Muscle layer of colon (tissue), 2 donors: ENCODE results near the gene POU5F1.
"Not testable (repeated sequence)": the region's sequence is repeated elsewhere in the genome, so short reads cannot be mapped to it uniquely, and the experiment has no call there.

ENCODE experiments used
- H3K27ac ChIP-seq: one replicate; pipeline ENCODE4 v1.7.0; 2013; ENCODE audit warnings: low read depth, mild to moderate bottlenecking, low read length, moderate library complexity
- H3K27me3 ChIP-seq, 2 donors: one replicate each; pipeline ENCODE4 v1.7.0; 2013; ENCODE audit warnings: low read length in 2 of 2, mild to moderate bottlenecking in 2 of 2; ENCODE audit not compliant: insufficient read depth in 2 of 2, control insufficient read depth in 1 of 2
- H3K36me3 ChIP-seq: one replicate; pipeline ENCODE4 v1.7.0; 2013; ENCODE audit warnings: mild to moderate bottlenecking, low read length; ENCODE audit not compliant: insufficient read depth
- H3K4me1 ChIP-seq: one replicate; pipeline ENCODE4 v1.7.0; 2013; ENCODE audit warnings: mild to moderate bottlenecking, low read length; ENCODE audit not compliant: insufficient read depth
- H3K4me3 ChIP-seq, 2 donors: one replicate each; pipeline ENCODE4 v1.7.0; 2013; ENCODE audit warnings: low read length in 2 of 2, low read depth in 1 of 2, mild to moderate bottlenecking in 1 of 2, moderate library complexity in 1 of 2
- H3K9ac ChIP-seq: one replicate; pipeline ENCODE4 v1.7.0; 2013; ENCODE audit warnings: low read length
- H3K9me3 ChIP-seq: one replicate; pipeline ENCODE4 v1.7.0; 2013; ENCODE audit warnings: mild to moderate bottlenecking, low read length
- donor health status: abdominal sarcoma.
- donor health status: Adenocarcinoma of cecum.

Gene POU5F1

GRCh38 chr6:31172973-31173384 is 2.5 kb upstream of the POU5F1 start:
- Histone ChIP-seq H3K9me3 (no peaks in the 10 kb centered on the region), H3K27ac (no peak overlapping the region), H3K4me3 (no peak overlapping the region), H3K4me1 (no peaks in the 10 kb centered on the region), H3K36me3 (no peaks in the 10 kb centered on the region), H3K9ac (no peak overlapping the region), H3K27me3 (no peaks in the 10 kb centered on the region)

- no peaks in the 10 kb centered on the region for H3K36me3 ChIP-seq
- H3K9ac ChIP-seq: no peak overlapping the region
- H3K4me3 ChIP-seq: no peak overlapping the region
- H3K27me3 ChIP-seq: no peaks in the 10 kb centered on the region
- H3K4me1 ChIP-seq: no peaks in the 10 kb centered on the region
- H3K27ac ChIP-seq: no peak overlapping the region
- H3K9me3 ChIP-seq: no peaks in the 10 kb centered on the region
Measured at GRCh38 chr6:31171931-31172905, 1.7 kb upstream of the POU5F1 start.

GRCh38 chr6:31170987-31171671 is 647 bp upstream of the POU5F1 start:
- H3K9ac ChIP-seq: no peak overlapping the region
- H3K4me3 ChIP-seq: no peak overlapping the region
- no peaks in the 10 kb centered on the region for H3K4me1 ChIP-seq
- H3K27me3 ChIP-seq: no peaks in the 10 kb centered on the region
- no peaks in the 10 kb centered on the region for H3K9me3 ChIP-seq
- no peaks in the 10 kb centered on the region for H3K36me3 ChIP-seq
- H3K27ac ChIP-seq: no peak overlapping the region

- not testable (repeated sequence) for H3K9me3 ChIP-seq, H3K9ac ChIP-seq, H3K36me3 ChIP-seq, H3K27me3 ChIP-seq, H3K4me1 ChIP-seq, H3K27ac ChIP-seq, H3K4me3 ChIP-seq
Measured at GRCh38 chr6:31169858-31170599, 453 bp downstream of the POU5F1 start.

GRCh38 chr6:31169123-31169857 is 1.2 kb downstream of the POU5F1 start:
- Histone ChIP-seq H3K27me3 (no peaks in the 10 kb centered on the region), H3K9ac (no peak overlapping the region), H3K27ac (no peak overlapping the region), H3K9me3 (no peaks in the 10 kb centered on the region), H3K4me1 (no peaks in the 10 kb centered on the region), H3K4me3 (no peak overlapping the region), H3K36me3 (no peaks in the 10 kb centered on the region)

GRCh38 chr6:31168606-31169005 is 1.9 kb downstream of the POU5F1 start:
- H3K4me1 ChIP-seq: no peaks in the 10 kb centered on the region
- H3K9me3 ChIP-seq: no peaks in the 10 kb centered on the region
- H3K36me3 ChIP-seq: no peaks in the 10 kb centered on the region
- H3K27ac ChIP-seq: no peak overlapping the region
- H3K4me3 ChIP-seq: no peak overlapping the region
- H3K27me3 ChIP-seq: no peaks in the 10 kb centered on the region
- no peak overlapping the region for H3K9ac ChIP-seq

GRCh38 chr6:31165986-31166385 is 4.5 kb downstream of the POU5F1 start:
- H3K27me3 ChIP-seq: no peaks in the 10 kb centered on the region
- no peak overlapping the region for H3K27ac ChIP-seq
- no peaks in the 10 kb centered on the region for H3K36me3 ChIP-seq
- H3K9ac ChIP-seq: no peak overlapping the region
- no peaks in the 10 kb centered on the region for H3K9me3 ChIP-seq
- no peaks in the 10 kb centered on the region for H3K4me1 ChIP-seq
- H3K4me3 ChIP-seq: no peak overlapping the region

- not testable (repeated sequence) for H3K36me3 ChIP-seq, H3K27me3 ChIP-seq, H3K9ac ChIP-seq, H3K9me3 ChIP-seq, H3K4me1 ChIP-seq, H3K27ac ChIP-seq, H3K4me3 ChIP-seq
Measured at GRCh38 chr6:31165064-31165832, 5.2 kb downstream of the POU5F1 start.

GRCh38 chr6:31164475-31165063 is 5.9 kb downstream of the POU5F1 start:
- not testable (repeated sequence) for H3K9ac ChIP-seq, H3K27me3 ChIP-seq, H3K27ac ChIP-seq, H3K4me1 ChIP-seq, H3K9me3 ChIP-seq, H3K36me3 ChIP-seq, H3K4me3 ChIP-seq

- H3K4me1 ChIP-seq: peaks cover 10% of the 10 kb centered on the region
- H3K27me3 ChIP-seq: no peaks in the 10 kb centered on the region
Measured at GRCh38 chr6:31163922-31164321, 6.6 kb downstream of the POU5F1 start.

More at GRCh38 chr6:31163922-31164321, 6.6 kb downstream of the POU5F1 start:
- Histone ChIP-seq H3K9ac (no peak overlapping the region), H3K4me3 (no peak overlapping the region), H3K27ac (no peak overlapping the region), H3K36me3 (no peaks in the 10 kb centered on the region), H3K9me3 (no peaks in the 10 kb centered on the region)
